Keratinocyte (primary cell): ENCODE data around the gene GTF2IRD1.

Experiments
- EZH2 ChIP-seq: IDR thresholded peaks from one replicate; pipeline ENCODE4 v1.6.1; 2012; ENCODE audit warnings: inconsistent platforms, mild to moderate bottlenecking, low read length, moderate library complexity
- TF ChIP-seq, protein P1 (sequence below), 3 experiments: IDR thresholded peaks in 1 of 3; conservative IDR thresholded peaks in 1 of 3; optimal IDR thresholded peaks in 1 of 3; 2 replicates in 2 of 3; 3 replicates in 1 of 3; pipeline versions ENCODE3 to v1.5.1; 2011; ENCODE audit warnings: low read length in 3 of 3, mild to moderate bottlenecking in 3 of 3, moderate library complexity in 2 of 3, control low read depth in 1 of 3, inconsistent platforms in 1 of 3; ENCODE audit not compliant: insufficient read depth in 2 of 3; ENCODE audit errors: extremely low read depth in 1 of 3

DNA sequence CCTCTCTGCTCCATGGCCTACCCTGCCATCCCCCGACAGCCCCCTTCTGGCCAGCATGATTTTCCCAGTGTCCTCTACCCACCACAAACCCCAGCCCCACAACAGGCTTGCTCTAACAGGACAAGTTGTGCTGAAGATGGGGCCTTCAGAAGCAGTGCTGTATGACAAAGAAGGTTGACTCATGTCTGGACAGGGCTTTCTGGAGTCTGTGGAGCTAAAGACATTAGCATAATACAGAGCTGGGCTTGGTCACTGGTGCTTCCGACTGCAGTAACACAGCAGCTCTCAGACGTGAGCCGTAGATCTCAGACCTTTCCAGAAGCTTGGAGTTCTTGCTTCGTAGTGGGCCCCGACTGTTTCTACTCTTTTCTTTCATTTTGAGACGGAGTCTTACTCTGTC lies 100.5 kb downstream of the GTF2IRD1 start:
- TF ChIP-seq, protein P1, sequence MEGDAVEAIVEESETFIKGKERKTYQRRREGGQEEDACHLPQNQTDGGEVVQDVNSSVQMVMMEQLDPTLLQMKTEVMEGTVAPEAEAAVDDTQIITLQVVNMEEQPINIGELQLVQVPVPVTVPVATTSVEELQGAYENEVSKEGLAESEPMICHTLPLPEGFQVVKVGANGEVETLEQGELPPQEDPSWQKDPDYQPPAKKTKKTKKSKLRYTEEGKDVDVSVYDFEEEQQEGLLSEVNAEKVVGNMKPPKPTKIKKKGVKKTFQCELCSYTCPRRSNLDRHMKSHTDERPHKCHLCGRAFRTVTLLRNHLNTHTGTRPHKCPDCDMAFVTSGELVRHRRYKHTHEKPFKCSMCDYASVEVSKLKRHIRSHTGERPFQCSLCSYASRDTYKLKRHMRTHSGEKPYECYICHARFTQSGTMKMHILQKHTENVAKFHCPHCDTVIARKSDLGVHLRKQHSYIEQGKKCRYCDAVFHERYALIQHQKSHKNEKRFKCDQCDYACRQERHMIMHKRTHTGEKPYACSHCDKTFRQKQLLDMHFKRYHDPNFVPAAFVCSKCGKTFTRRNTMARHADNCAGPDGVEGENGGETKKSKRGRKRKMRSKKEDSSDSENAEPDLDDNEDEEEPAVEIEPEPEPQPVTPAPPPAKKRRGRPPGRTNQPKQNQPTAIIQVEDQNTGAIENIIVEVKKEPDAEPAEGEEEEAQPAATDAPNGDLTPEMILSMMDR (optimal IDR thresholded peaks at IDR 0.05 in 1 of 3, IDR thresholded peaks at IDR 0.05 in 1 of 3, conservative IDR thresholded peaks at IDR 0.05 in 1 of 3; ENCODE audit: extremely low read depth in 1 of 3, insufficient read depth in 2 of 3, low read length in 3 of 3), result no peak
- TF ChIP-seq EZH2, result no peak
